Measurements from ENCODE around the gene ATCAY.
"Not testable (repeated sequence)": the region's sequence is repeated elsewhere in the genome, so short reads cannot be mapped to it uniquely, and the experiment has no call there.

The ATCAY gene

GRCh38 chr19:3904233-3904632 lies 23.7 kb downstream of the ATCAY start:
- DNase-seq: no peak

- DNase-seq: no peak
These were observed 27.3 kb downstream of the ATCAY start for GRCh38 chr19:3907626-3908265.

DNA sequence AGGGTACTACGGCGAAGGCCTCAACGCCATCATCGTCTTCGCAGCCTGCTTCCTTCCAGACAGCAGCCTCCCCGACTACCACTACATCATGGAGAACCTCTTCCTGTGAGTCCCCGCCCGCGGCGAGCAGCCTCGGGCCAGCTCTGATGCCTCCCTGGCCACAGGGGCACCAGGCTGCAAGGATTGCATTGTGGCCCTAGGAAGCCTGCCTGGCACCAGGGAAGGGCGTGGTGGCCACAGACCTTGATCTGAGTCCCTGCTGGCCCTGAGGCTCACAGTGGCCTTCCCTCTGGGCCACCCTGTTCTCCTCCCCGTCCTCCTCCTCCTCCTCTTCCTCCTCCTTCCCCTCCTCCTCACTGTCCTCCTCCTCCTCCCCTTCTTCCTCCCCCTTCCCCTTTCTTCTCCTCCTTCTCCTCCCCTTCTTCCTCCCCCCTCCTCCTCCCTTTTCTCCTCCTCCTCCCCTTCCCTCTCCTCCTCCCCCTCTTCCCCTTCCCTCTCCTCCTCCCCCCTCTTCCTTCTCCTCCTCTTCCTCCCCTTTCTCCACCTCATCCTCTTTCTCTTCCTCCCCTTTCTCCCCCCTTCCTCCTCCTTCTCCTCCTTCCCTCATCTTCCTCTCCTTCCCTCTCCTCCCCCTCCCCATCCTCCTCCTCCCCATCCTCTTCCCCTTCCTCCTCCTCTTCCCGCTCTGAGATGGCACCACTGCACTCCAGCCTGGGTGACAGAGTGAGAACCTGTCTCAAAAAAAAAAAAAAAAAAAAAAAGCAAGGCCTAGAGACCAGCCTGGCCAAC lies 28.0 kb downstream of the ATCAY start:
- no peak for DNase-seq

DNA sequence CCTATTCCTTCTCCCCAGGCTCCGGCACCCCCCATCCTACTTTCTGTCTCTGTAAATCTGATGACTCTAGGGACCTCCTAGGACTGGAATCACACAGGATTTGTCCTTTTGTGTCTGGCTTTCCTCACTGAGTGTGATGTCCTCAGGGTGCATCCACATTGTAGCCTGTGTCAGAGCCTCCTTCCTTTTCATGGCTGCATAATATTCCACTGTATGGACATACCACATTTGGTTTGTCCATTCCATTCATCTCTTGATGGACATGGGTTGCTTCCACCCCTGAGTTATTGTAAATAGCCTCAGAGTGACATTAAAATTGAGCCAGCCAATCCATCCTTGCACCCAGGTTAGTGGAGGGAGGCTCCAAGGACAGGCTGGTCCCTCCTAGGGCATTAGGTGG lies 29.6 kb downstream of the ATCAY start:
- no peak for DNase-seq

GRCh38 chr19:3914199-3914598 lies 33.7 kb downstream of the ATCAY start:
- DNase-seq: no peak

- DNase-seq: no peak
These were observed 35.5 kb downstream of the ATCAY start for GRCh38 chr19:3916033-3916432.

DNA sequence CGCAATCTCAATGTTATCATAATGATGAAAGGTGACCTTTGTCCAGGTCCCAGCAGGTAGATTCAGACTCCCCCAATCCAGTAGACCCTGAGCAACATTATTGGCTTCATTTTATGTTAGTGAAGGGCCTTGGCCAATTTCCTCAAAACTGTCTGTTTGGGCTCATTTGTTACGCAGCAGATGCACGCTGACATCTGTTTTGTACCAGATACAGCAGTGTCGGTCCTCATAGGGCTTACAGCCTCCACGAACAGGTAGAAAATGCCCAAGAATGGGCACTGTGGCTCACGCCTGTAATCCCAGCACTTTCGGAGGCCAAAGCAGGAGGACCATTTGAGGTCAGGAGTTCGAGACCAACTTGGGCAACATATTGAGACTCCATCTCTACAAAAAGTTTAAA lies 39.3 kb downstream of the ATCAY start:
- no peak for DNase-seq

DNA sequence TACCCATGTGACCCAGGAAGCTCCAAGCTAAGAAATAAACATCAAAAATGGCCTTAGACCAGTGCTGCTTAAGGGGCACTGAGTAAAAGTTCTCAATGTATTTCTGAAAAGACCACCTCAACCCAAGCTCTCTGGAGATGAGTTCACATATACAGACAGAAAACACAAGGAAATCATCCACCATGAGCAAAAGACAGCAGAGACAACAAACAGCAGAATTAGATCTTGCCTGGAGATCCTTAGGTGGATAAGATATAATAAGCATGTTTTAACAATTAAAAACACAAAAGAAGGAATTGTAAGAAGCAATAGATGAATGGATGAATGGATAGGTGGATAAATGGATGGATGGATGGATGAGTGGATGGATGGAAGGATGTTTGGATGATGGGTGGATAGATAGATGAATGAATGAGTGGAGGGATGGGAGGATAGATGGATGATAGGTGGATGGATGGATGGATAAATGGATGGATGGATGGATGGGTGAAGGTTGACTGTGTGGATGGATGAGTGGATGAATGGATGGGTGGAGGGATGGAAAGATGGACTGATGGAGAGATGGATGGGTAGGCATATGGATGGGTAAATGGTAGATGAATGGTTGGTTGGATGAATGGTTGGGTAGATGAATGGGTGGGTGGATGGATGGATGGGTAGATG lies 42.7 kb downstream of the ATCAY start:
- DNase-seq: no peak

GRCh38 chr19:3923912-3924311 lies 43.4 kb downstream of the ATCAY start:
- no peak for DNase-seq

DNA sequence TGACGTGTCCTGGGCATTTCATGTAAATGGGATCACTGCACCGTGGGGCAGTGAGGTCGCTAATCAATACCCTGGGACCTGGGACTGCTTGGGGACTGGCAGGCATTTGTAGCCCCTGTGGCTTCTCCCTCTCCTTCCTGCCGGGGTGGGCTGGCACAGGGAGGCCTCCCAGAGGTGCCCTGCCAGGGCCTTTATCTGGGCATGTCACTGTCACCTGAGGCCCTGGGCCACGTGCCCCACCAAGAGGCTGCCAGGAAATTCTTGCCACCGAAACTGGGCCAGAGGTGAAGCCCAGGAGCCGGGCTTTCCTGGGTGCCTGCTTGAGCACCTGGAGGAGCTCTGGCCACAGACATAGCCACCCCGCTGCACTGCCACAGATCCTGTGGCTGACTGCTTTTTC lies 50.6 kb downstream of the ATCAY start:
- no peak for DNase-seq

- no peak for DNase-seq
These were observed 52.7 kb downstream of the ATCAY start, which contains the start of gene NMRK2 for GRCh38 chr19:3932931-3933810. NMRK2 (plus strand) TSS chr19:3933069; CDS start chr19:3933672, 603 bp downstream.

DNA sequence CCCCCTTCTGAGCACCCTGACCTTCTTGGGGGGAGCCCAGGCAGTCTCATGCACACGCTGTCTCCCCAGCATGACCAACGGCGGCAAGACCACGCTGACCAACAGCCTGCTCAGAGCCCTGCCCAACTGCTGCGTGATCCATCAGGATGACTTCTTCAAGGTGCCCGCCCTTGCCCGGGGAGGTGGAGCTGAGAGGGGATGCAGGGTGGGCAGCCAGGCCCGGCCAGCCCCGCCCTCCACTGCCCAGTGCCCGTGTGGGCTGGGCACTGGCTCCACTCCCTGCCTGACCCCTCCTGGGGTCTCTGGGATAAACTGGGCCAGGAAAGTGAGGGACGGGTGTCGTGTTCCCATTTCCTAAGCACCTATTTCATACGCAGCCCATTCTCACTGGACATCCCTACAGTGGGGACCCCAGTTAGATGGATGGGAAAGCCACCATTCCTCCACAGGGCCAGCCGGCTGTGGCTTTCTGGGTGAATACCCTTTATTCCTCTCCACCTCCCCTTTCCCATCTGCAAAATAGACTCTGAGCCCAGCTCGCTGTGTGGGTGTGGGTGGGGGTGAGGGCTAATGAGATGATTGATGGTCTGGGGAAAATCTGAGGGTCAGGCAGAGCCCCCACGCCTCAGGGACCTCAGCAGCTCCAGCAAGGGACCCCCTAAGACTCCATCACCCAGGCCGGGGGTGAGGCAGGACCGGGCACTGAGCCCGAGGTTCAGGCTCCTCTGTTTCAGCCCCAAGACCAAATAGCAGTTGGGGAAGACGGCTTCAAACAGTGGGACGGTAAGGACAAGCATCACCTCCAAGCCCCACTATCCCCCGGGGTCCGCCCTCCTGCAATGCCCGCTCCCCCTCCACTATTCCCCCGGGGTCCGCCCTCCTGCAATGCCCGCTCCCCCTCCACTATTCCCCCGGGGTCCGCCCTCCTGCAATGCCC lies 56.3 kb downstream of the ATCAY start:
- no peak for DNase-seq

- not testable (repeated sequence) for DNase-seq
These were observed 57.9 kb downstream of the ATCAY start for GRCh38 chr19:3938300-3938950.

DNA sequence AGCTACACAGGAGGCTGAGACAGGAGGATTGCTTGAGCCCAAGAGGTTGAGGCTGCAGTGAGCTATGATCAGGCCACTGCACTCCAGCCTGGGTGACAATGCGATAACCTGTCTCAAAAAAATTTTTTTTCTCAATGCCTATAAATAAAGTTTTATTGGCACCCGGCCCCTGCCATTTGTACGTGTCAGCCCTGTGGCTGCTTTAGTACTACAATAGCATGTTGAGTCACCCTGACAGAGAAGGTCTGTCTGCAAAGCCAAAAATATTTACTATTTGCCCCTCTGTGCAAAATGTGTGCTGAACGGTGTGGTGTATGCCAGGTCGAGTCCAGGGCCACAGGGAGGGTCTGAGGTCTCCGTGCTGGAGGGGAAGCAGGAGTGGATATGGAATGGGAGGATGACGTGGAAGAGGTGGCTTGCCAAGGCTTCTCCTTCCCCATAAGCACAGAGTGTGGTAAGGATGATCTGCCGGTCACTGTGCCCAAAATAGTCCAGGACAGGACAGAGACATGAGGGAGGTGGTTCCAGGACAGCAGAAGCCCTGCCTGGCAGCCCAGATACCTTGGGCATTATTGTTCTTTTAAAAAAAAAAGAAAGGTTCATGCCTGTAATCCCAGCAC lies 62.4 kb downstream of the ATCAY start:
- DNase-seq: no peak

- DNase-seq: no peak
These were observed 63.7 kb downstream of the ATCAY start for GRCh38 chr19:3944018-3944721.

- DNase-seq: no peak
These were observed 65.4 kb downstream of the ATCAY start for GRCh38 chr19:3945838-3946237.

DNA sequence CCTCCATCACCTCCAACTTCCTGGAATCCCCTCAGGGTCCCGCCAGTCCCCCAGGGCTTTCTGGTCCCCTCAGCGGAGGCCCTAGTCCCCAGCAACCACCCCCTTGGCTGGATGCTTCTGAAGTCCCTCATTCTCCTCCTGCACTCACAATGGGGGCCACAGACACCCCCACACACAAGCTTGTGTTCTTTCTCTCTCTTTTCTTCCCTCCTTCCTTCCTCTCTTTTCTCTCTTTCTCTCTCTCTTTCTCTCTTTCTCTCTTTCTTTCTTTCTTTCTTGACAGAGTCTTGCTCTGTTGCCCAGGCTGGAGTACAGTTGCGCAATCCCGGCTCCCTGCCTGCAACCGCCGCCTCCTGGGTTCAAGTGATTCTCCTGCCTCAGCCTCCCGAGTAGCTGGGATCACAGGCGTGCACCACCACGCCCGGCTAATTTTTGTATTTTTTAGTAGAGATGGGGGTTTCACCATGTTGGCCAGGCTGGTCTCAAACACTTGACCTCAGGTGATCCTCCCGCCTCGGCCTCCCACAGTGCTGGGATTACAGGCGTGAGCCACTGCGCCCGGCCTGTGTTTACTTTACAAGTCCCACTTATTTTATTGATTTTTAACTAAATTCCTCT lies 66.9 kb downstream of the ATCAY start:
- not testable (repeated sequence) for DNase-seq

DNA sequence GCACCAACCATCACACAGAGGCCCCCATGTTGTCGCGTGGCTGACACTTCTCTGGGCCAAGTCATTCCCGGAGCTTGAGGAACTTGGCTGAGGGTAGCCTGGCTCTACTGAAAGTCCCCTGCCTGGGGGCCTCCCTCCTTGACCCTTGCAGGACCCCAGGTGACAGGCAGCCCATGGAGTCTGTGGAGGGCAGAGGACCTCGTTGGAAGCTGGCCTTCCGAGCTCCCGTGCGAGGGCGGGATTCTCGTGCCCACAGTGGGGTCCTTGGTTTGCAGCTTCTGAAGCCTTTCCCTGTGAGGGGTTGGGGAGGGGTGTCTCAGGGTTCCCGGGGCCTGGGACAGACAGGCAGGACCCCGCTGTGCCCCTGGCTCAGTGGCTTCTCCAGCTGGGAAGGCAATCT lies 68.8 kb downstream of the ATCAY start:
- DNase-seq: no peak

GRCh38 chr19:3949997-3950859 lies 69.7 kb downstream of the ATCAY start:
- DNase-seq: no peak

Measured in activated naive CD4-positive, alpha-beta T cell treated with anti-CD3 and anti-CD28 coated beads, Interleukin-2, amount 50 U/mL, for 16 hours (primary cell).